Tibial nerve (tissue), 3 donors: ENCODE data around the gene AGGF1.

Experiments
- POLR2A ChIP-seq, 2 donors: fragments of 450-650 bp; IDR thresholded peaks; one replicate each; pipeline ENCODE4 v1.6.1; 2017; ENCODE audit warnings: antibody characterized with exemption in 2 of 2, mild to moderate bottlenecking in 2 of 2, moderate library complexity in 2 of 2
- TF ChIP-seq, protein P1 (sequence below), 5 experiments: fragments of 200-600 bp in 3 of 5; fragments of 450-650 bp in 2 of 5; sonication (generic) in 3 of 5; IDR thresholded peaks; one replicate each; pipeline ENCODE4 v1.5.1; 2016 to 2019; ENCODE audit warnings: antibody characterized with exemption in 5 of 5, mild to moderate bottlenecking in 3 of 5, moderate library complexity in 2 of 5

DNA sequence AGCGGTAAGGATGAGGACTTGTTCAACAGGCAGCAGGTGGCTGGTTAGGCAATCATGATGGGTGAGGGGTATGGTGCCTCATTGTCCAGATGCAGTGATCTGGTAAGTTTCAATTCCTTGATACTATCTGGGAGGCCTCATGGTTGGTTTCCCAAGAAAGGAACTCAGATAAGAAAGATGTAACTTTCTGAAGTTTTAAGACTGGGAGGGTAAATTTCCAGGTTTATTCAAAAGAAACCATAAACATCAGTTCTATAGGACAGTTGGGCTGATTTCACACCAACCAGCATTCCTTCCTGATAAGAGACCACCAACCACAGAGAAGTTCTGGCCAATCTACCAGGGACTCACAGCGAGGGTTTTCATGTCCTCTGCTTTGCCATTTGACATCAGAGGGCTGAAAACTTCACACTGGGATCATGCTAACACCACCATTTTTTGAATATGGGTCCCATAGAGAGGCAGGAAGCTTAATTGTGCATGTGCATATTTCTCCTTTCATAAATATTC is 773 bp upstream of the AGGF1 start:
- TF ChIP-seq, protein P1, sequence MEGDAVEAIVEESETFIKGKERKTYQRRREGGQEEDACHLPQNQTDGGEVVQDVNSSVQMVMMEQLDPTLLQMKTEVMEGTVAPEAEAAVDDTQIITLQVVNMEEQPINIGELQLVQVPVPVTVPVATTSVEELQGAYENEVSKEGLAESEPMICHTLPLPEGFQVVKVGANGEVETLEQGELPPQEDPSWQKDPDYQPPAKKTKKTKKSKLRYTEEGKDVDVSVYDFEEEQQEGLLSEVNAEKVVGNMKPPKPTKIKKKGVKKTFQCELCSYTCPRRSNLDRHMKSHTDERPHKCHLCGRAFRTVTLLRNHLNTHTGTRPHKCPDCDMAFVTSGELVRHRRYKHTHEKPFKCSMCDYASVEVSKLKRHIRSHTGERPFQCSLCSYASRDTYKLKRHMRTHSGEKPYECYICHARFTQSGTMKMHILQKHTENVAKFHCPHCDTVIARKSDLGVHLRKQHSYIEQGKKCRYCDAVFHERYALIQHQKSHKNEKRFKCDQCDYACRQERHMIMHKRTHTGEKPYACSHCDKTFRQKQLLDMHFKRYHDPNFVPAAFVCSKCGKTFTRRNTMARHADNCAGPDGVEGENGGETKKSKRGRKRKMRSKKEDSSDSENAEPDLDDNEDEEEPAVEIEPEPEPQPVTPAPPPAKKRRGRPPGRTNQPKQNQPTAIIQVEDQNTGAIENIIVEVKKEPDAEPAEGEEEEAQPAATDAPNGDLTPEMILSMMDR (IDR thresholded peaks at IDR 0.05), result no peak
- TF ChIP-seq POLR2A (IDR thresholded peaks at IDR 0.05), result no peak
